GM19351 (cell line): ENCODE measurements around the gene PKN3.

Experiments used
- ATAC-seq: cut with Tn5 transposase; IDR thresholded peaks from one replicate; pipeline ENCODE4 v1.9.1; 2021; ENCODE audit warnings: mild to moderate bottlenecking, moderate library complexity; ENCODE audit not compliant: unreplicated experiment

PKN3 gene

GRCh38 chr9:128715436-128715750 lies 13.1 kb downstream of the PKN3 start:
- ATAC-seq: no peak

- no peak for ATAC-seq
Observed at GRCh38 chr9:128716581-128717254, 14.4 kb downstream of the PKN3 start.

GRCh38 chr9:128718047-128718446 lies 15.7 kb downstream of the PKN3 start:
- ATAC-seq: no peak

- ATAC-seq: no peak
Observed at GRCh38 chr9:128718475-128718874, 16.2 kb downstream of the PKN3 start.

- no peak for ATAC-seq
Observed at GRCh38 chr9:128719919-128720605, 17.8 kb downstream of the PKN3 start.

GRCh38 chr9:128720841-128721486 lies 18.7 kb downstream of the PKN3 start:
- ATAC-seq: no peak

- no peak for ATAC-seq
Observed at GRCh38 chr9:128721487-128722010, 19.2 kb downstream of the PKN3 start.

- no peak for ATAC-seq
Observed at GRCh38 chr9:128722380-128723351, 20.4 kb downstream of the PKN3 start.

GRCh38 chr9:128723352-128723865 lies 21.1 kb downstream of the PKN3 start:
- ATAC-seq: no peak

- ATAC-seq: peak; percentile 98
Observed at GRCh38 chr9:128723866-128724743, 21.8 kb downstream of the PKN3 start, which contains the start of gene ZDHHC12. ZDHHC12 (minus strand) TSS chr9:128724127; CDS start chr9:128724093, 34 bp downstream.

GRCh38 chr9:128724744-128725211 lies 22.5 kb downstream of the PKN3 start:
- peak; percentile 21 for ATAC-seq

GRCh38 chr9:128727640-128728248 lies 25.4 kb downstream of the PKN3 start:
- no peak for ATAC-seq

- ATAC-seq: no peak
Observed at GRCh38 chr9:128728298-128728697, 26.0 kb downstream of the PKN3 start.

- no peak for ATAC-seq
Observed at GRCh38 chr9:128729302-128729701, 27.0 kb downstream of the PKN3 start.

GRCh38 chr9:128729766-128730517 lies 27.6 kb downstream of the PKN3 start:
- no peak for ATAC-seq

GRCh38 chr9:128731093-128731492 lies 28.8 kb downstream of the PKN3 start:
- no peak for ATAC-seq

GRCh38 chr9:128731691-128732090 lies 29.4 kb downstream of the PKN3 start:
- ATAC-seq: no peak

GRCh38 chr9:128732576-128732975 lies 30.3 kb downstream of the PKN3 start:
- no peak for ATAC-seq
